Brain pericyte (primary cell): ENCODE measurements around the gene TBX3.

ENCODE experiments used
- DNase-seq: peaks from one replicate; pipeline ENCODE4 v3.0.0-alpha.2; 2012; ENCODE audit warnings: low read depth, low spot score

TBX3 gene

DNA sequence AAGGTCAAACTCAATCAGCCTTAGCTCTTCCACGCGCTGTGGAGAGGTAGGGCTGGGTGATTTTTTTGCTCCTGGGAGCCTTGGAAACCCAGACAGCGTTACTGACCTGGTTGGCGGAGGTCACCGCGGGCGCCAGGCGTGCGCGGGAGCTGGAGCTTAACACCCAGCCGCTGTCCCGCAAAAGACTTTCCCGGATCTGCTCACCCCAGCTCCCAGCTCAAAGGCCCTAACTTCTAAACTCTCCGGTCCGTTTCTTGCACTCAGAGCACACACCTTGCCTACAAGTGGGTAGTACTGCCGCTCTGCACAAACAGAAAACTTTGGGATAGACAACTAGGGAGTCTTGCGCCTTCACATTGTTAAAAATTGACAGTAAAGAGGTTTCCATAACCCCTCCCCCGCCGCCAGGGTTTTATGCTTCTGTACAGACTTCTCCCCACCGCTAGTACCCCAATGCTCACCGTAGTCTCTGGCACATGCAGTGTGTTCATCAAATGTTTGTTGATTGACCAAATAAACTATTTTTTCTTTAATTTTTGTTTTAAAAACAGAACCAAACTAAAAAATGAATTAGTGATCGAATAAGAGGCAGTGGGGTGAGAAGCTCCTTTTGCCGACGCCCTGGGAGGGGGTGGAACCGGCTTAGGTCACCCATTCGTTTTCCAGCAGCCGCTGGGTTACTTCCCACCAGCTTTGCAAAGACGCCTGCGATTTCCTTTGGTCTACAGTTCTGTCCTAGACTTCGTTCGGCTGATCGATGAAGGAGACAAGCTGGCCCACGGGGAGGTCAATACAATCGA is 12.7 kb upstream of the TBX3 start:
- no peak for DNase-seq

DNA sequence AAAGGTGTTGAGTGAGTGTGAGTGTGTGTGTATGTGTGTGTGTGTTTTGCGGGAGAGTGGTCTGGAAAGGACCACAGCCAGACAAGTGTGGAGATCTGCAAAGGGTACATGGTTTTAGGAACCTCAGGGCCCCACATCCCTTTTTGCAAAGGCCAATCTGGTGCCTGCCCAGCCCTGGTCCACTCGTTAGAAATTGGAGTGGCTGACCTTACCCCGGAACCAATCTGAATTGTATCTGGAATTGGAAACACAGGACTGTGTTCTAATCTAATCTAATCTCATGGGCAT is 11.3 kb upstream of the TBX3 start:
- DNase-seq, result no peak

DNA sequence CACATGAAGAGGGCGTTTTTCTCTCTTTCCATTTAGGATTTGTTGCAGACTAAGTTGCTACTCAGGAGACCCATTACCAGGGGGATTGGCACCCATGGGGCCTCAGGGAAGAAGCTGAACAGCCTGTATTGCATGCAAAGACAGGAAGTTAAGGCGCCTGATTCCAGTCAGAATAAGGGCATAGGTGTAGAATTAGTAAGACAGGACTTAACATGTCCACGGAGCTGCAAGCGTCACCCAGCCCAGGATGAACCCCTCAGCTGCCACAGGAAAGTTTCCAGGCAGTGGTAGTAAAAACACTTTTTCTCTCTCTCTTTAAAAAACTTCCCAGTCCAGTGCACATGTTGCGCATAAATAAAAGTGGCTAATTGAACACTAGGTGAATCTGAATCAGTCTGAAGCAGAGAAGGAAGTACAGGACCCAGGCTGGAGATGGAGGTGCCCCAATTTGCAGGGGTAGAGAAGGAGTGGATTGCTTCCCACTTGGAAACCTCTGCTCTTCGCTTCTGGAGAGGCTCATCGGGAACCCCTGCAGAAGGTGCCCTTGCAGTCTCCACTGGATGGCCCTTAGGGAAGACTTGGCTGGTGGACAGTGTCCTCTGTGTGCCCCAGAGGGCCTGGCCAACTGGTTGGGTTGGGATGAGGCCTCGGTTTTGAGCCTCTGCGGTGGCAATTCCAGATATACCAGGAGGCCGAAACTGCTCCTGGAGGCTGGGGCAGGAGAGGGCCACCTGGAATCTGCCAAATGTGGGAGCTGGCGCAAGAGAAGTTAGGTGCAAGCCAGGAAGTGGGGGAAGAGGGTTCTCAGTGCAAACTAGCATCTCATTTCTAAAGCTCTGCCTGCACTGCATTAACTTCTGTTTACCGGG is 10.7 kb upstream of the TBX3 start:
- DNase-seq, result no peak

DNA sequence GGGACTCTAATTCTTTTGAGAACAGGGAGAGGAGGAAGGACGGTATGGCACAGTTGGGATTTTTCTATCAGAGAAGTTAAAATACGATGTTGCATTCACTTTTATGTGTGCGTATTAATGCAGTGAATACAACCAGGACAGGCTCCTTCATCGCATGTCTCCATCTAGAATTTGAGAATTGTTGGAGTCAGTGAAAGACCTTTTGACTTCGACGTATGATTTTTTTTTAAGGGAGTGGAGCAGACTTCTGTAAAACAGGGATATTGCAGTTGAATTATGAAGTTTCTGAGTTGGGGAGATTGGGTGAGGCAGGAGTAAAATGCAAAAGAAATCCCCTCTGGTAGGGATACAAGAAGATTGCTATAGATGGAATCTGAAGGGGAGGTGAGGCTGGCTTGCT is 9.6 kb upstream of the TBX3 start:
- no peak for DNase-seq

DNA sequence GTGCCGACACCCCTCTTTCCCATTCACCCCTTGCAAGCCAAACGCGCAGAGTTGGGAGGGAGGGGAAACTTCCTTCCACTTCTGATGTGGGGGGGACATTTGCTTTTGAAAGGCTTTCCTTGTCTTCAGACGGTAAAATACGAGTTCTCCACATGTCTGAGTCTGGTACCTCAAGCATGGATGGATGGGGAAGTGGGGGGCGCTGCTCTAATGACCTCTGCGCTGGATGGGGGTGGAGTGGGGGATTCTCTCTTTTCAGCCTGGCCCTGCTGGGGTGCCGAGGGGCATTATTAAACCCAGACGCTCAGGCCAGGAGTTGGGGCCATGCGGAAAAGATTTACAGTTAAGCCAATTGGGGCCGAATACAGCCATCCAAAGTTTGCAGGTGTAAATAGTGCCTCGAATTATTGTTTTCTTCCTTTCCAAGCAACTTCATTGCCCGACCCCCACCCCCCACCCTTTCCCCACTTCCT is 9.1 kb upstream of the TBX3 start:
- DNase-seq, result no peak

DNA sequence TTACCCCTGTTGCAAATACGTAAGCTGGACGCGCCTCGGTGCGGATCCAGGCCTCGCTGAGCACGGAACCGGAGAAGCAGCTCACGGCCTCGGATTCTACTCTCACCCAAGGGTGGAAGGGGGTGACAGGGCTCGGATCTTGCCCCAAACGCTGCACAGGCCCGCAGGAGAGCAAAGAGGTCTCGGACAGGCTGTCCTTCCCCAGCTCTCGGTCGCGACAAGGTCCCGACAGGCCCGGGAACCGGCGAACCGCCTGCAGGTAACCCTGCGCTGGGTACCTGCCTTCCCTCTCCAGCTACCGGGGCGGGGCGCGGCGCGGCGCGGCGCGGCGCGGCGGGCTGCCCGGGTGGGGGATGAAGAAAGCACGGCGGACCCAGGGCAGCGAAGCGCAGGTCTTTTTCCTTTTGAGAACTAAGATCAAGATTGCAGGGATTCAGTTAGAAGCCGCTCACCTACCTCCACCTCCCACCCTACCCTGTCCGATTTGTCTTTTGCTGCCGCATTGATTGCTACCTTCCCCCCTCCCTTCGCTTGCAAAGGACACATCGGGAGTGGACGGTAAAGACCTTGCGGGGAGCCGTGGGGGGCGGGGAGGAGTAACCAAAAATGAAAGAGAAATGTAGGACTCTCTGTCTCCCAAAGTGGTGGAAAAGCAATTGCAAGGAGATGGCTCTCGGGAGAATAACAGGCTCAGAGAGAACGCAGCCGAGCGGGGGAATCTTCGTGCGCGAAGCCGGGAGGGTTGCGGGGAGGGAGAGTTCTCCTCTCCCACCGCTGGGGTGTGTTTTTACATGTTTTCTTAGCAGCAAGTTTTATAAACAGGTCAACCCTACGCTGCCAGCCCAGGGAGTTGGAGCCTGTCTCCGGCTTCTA is 8.4 kb upstream of the TBX3 start:
- DNase-seq, result no peak

DNA sequence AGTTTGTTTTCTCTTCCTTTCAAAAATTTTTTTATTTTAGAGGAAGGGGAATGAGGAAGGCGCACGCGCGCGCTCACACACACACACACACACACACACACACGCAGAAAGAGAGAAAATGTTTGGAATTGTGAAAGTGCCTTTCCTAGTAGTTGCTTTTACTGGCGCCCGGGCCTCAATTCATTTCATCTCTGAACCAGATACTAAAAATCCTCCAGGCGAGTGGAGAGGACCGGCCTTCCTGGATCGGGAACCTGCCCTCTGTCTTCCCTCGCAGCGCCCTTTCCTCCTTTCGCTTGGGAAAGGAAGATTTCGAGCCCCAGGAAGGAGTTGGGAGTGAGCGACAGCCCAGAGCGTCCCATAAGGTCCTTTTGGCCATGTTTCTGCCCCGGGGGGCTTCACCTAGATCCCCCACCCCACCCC is 7.8 kb upstream of the TBX3 start:
- no peak for DNase-seq

DNA sequence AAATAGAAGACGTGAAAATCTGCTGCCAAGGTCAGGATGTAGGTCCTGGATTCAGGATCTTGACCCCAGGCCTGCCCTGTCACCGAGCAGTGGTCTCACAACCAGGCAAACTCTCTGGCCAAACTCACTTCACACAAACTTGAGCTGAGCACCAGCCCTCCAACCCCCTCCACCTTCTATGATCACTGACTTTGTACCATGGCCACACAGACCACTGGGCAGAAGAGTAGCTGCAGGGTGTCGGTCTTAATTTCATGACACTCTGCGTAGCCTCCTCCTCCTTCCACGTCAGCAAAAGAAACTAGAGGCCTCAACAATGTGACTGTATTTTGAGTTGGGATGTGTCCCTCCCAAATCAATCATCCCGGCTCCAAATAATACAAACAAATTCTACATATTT is 7.2 kb upstream of the TBX3 start:
- DNase-seq, result no peak

DNA sequence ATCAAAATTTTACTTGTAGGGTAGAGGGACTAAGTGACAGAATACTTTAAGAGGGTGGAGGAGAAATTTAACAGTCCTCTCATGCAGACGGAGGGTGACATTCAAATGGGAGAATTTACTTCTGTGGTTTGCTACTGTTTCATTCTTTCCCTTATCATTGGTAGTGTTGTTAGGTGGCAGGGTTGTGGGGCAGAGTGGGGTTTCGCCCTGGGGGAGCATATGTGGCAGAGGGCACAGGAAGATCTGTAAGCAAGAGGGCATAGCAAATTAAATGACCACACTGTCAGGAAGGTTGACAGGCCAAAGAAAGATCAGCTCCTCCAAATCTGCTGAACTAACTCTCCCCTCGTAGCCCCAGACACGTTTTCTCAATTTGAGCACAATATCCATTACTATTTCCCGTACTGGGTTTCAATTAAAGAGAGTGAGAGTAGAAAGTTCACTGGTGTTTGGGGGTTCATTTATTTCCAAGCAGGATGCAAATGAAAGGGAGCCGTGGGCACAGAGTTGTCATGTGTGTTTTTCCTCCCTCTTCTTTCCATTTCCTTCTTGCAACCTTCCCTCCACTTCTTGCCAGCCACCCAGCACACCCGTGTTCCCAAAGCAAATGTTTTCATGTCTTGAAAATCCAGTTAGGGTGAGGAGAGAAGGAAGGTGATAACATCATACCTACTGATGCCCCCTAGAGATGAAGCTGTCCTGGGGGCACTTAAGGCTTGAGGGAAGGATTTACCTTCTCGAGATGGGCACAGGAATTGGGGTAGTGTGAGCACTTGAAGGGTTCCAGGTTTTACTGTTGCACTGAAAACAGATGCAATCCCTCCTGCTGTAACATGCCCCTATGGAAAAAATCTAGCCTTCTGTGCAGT is 6.5 kb upstream of the TBX3 start:
- DNase-seq, result no peak

DNA sequence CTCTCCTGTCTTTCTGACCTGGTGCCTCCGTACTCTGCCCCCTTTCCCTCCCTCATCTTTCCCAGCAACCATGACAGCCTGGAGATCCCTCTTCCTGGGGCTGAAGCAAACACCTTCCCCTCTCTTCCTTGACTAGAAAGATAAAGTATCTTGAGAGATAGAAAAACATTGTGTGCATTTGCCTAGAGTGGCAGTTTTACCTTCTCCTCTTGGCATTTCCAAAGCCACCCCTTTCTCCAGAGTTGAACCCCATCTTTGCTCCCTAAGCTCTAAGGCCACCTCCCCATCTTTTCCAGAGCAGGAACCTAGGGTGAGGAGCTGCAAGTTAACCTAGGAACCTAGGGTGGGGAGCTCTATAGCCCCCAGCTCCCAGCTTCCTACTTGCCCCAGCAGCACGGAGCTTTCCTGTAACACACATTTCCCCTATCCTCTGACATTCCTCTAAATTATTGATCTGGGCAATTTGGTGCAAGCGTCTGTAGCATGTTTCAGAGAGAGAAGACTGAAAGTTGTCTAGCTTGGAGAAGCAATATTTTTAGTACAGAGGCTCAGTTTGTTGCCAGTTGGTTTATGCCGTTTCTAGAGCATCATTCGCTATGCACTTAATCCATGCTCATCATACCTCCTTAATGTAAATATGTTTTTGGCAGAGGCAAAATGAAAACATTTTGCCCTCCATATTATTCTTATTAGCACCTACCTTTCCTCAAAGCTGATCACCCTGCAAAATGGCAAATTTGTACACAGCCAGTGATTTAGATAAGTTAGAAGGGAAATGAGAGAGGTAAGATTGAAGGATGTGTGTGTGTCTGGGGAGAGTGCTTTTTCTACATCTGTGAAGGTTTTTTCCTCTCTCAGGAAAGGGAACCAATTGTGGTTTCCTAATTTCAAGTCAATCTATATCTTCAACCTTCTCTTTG is 5.4 kb upstream of the TBX3 start:
- no peak for DNase-seq

DNA sequence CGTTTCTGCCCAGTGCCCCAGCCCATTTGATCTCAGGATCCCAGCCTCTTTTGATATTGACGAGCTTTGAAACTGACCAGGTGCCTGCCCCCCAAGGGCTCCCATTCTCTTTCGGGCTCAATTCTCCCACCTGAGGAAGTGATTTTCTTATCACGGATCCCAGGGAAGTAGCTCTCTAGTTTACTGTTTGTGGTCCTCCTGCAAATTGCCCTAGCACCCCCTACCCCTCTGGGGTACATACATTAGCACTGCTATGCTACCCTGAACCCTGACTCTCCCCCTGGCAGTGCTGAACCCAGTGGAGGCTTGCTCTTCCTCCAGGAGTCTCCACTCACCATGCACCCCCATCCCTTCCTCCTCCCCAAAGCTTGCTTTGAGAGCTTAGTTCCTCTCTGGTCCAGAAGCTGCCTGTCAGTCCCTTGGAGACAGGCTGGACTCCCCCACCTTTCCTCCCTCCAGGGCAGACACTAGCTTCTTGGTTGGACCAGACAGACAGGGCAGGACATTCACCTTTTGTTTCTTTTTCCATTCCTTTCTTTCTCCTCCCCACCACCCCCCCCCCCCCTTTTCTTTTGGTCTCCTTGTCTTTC is 4.4 kb upstream of the TBX3 start:
- DNase-seq, result no peak

DNA sequence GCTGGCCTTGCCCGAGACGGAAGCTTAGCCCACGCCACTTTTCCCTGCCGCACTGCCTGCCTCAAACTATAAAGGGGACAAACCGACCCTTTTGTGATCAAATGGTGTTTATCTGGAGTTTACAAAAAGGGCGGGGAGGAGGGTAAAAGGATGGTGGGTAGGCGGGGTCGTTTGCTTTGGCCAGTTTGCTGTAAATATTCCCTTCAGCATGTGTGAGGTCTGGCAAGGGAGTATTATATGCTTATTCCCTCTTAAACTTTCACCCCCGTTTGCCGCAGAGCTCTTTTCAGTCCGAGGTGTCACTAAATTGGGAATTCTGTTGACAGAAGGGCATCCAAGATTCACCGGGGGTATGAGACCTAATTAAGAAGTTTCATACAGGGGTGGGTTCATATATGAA is 3.8 kb upstream of the TBX3 start:
- DNase-seq, result no peak

DNA sequence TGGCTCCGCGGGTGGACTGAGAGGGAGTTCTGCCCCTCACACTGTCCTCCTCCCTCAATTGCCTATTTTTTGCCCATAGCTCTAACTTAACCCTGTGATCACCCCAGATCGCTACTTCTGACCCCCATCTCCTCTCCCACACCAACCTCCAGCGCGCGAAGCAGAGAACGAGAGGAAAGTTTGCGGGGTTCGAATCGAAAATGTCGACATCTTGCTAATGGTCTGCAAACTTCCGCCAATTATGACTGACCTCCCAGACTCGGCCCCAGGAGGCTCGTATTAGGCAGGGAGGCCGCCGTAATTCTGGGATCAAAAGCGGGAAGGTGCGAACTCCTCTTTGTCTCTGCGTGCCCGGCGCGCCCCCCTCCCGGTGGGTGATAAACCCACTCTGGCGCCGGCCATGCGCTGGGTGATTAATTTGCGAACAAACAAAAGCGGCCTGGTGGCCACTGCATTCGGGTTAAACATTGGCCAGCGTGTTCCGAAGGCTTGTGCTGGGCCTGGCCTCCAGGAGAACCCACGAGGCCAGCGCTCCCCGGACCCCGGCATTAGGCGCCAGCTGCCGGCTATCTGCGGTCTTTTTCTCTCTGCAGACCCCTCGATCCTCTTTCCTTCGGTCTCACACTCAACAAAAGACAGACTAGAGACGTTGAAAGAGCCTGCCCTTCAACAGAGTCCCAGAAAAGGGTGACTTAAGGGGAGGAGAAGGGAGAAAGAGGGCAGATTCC is 3.0 kb upstream of the TBX3 start:
- DNase-seq, result no peak

DNA sequence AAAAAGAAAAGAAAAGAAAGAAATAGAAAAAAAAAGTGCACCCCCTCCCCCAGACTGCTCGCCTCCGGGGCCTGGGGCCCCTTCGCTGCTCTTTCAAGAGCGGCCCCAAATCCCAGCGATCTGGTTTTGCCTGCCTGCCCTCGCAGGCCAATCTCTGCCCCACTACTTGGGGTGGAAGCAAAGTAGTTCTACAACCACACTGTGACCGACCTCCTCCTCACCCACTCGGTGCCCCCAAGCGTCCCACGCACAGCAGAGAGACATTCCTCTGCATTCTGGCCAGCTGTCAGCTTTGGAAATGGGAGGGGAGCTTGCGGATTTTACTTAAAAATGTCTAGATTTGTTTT is 2.4 kb upstream of the TBX3 start:
- DNase-seq, result no peak

DNA sequence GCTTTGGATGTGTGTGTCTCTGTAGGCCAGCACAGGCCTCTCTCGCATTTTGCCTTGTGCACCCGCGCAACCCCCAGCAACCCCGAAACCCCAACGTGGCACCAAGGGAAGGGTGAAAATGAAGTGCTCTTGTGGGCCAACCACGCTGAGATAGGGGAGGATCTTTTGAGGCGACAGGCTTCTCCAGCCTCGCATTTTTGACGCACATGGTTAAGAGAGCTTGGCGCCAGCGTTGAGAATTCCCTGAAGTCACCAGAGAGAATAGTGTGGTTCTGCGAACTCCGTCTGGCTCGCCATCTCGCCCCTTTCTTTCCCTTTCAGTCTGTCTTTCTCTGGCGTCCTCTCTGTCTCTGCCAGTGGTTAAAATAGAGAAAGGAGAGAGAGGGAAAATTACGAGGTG is 1.9 kb upstream of the TBX3 start:
- no peak for DNase-seq

DNA sequence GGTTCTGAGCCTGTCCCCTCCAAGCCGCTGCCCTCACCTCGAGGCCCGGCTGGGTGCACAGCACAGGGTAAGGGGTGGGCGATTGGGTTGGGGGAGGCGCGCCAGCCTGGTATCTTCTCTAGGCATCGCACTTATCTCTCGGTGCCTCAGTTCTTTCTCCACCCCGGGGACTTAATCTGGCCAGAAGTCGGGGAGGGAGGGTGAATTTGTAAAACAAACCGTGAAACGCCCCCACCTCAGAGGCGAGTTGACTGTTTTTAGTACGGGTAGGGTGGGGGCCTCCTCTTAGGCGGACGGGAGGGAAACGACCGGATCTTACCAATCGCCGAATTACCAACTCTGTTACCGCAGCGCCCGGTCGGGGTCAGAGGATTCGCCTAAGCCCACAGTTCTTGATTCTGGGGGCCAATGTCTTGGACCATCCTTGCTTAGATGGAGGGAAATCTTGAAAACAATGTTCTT is 1.4 kb upstream of the TBX3 start:
- no peak for DNase-seq

DNA sequence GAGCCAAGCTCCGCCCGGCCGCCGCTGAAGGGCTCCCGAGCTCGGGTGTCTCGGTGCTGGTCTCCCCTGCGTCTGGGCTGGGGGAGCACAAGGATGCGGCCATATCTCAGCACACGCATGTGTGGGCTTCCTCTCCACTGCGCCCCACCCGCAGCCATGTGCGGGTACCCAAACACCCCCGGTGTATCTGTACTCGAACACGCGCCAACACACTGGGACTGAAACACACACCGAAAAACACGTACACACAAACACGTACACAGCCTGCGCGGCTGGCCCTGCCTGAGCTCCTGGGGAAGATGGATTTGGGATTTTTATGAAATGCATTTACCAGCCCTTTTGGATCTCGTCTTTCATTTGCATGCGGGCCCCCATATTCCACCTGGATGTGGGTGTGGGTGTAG is 897 bp upstream of the TBX3 start:
- no peak for DNase-seq

DNA sequence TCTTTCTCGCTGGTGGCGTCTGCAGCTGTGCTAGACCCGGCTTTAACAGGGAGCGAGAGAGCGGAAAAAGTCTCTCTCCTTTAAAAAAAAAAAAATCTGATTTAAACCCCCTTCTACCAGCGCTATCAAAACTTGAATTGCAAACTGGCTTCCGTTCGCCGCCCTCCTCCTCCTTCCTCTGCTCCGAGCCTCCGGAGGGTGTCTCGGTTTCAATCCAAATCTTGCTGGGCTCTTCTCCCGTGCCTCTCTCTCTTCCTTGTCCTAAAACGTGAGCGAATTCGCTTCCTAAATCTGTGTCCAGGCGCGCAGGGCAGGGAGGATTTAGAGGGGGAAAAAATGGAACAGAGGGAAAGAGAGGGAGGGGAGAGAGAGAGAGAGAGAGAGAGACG is 272 bp downstream of the TBX3 start:
- DNase-seq, result no peak
